Tibial artery (tissue), 4 donors: ENCODE measurements around the gene CD46.

ENCODE experiments used
- DNase-seq, 2 donors: peaks; one replicate each; pipeline ENCODE4 v3.0.0-alpha.2; 2019
- H3K27ac ChIP-seq, 2 donors: fragments of 200-600 bp; sonication (generic) in 1 of 2; 1 replicate in 1 of 2; 2 replicates in 1 of 2; pipeline ENCODE4 v1.5.1; 2018 to 2019; ENCODE audit warnings: mild to moderate bottlenecking in 1 of 2
- H3K27me3 ChIP-seq, 2 donors: fragments of 200-600 bp; sonication (generic) in 1 of 2; one replicate each; pipeline versions ENCODE4 v1.5.1 to v1.6.0; 2016 to 2019
- H3K36me3 ChIP-seq, 3 donors: fragments of 200-600 bp; sonication (generic) in 2 of 3; one replicate each; pipeline ENCODE4 v1.5.1; 2016 to 2019; ENCODE audit warnings: mild to moderate bottlenecking in 2 of 3
- H3K4me1 ChIP-seq, 4 donors: fragments of 200-600 bp; sonication (generic) in 2 of 4; 1 replicate in 3 of 4; 2 replicates in 1 of 4; pipeline ENCODE4 v1.5.1; 2016 to 2019
- H3K4me3 ChIP-seq, 2 donors: fragments of 200-600 bp; sonication (generic) in 1 of 2; 1 replicate in 1 of 2; 2 replicates in 1 of 2; pipeline ENCODE4 v1.5.1; 2018 to 2019; ENCODE audit warnings: mild to moderate bottlenecking in 2 of 2
- H3K9me3 ChIP-seq, 3 donors: fragments of 200-600 bp; sonication (generic) in 1 of 3; one replicate each; pipeline ENCODE4 v1.5.1; 2016 to 2019
- CTCF ChIP-seq, 2 experiments: fragments of 200-600 bp in 1 of 2; fragments of 450-650 bp in 1 of 2; IDR thresholded peaks; one replicate each; pipeline ENCODE4 v1.5.1; 2017 to 2019; ENCODE audit warnings: antibody characterized with exemption in 2 of 2, mild to moderate bottlenecking in 1 of 2, moderate library complexity in 1 of 2
- intact Hi-C: fragments of 100-400 bp; cut with DNase I; formaldehyde crosslinking; loops from one replicate; pipeline ENCODE4 v1.15.0; 2023; ENCODE audit warnings: low total_unique reads

Gene CD46

GRCh38 chr1:207797229-207797973 is 45.5 kb downstream of the CD46 start:
- H3K36me3 ChIP-seq: peaks cover 14 to 38% (median 34%) of the 10 kb centered on the region in 3 donors
- DNase-seq: peak; percentile 91 to 92

DNA sequence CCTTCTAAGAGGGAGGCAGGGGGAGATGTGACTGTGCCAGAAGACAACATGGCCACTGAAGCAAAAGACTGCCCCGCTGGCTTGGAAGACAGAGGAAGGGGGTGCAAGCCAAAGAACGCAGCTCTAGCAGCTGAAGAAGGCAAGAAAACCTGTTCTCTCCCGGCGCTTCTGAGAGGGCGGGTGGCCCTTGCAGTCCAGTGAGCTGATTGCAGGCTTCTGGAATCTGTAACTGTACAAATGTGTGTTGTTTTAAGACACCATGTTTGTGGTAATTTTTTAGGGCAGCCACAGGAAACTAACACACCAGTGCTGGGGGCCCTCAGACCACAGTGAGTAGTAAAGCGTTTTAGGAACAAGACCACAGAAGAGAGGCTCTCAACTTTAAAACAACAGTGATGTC is 47.0 kb downstream of the CD46 start:
- Histone ChIP-seq H3K9me3 (no peaks in the 10 kb centered on the region), H3K4me3 (no peak overlapping the region), H3K36me3 (peaks cover 16 to 49% (median 44%) of the 10 kb centered on the region in 3 donors), H3K4me1 (peaks cover 0 to 5% (median 1%) of the 10 kb centered on the region in 4 donors), H3K27ac (peak overlapping the region in 1 of 2 donors; percentile 14), H3K27me3 (no peaks in the 10 kb centered on the region)
- DNase-seq: peak in 1 of 2 donors; percentile 63
- intact Hi-C loops: no loop called here
- no peak for TF ChIP-seq CTCF (IDR thresholded peaks at IDR 0.05)

More at GRCh38 chr1:207797229-207797973, 45.5 kb downstream of the CD46 start:
- Histone ChIP-seq H3K9me3 (no peaks in the 10 kb centered on the region), H3K4me3 (no peak overlapping the region), H3K27me3 (no peaks in the 10 kb centered on the region), H3K27ac (peak overlapping the region in 1 of 2 donors; percentile 39), H3K4me1 (peaks cover 0 to 4% (median 0%) of the 10 kb centered on the region in 4 donors)
- TF ChIP-seq CTCF (IDR thresholded peaks at IDR 0.05): peak; percentile 76 to 81
- intact Hi-C loops: no loop called here

DNA sequence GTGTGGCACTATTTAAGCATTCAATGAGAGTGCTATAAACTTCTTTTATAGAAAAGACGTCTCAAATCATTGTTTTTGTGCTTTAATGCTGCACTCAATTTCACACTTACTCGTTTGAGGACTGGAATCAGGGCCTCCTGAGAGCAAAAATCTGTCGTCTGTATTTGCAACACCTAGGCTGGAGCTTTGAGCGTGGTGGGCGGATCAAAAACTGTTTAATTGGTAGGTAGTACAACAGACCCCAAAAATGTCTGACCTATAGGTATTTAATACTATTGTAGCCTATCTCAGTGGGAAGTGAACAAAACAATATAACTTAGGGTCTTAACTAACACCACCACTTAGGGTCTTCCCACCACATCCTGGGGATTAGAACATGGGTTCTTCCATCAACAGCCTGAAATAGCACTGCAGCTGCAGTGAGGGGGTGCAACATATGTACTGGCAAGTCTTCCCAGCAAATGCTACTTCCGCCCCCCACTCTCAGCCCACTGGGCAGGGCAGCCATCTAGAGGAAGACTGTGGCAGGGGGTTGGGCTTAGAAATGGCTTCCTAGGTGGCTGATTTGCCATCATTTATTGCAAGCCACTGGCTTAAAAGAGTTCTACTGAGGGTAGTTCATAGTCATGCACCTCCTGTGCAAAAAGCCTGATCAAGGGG is 48.3 kb downstream of the CD46 start:
- no peak for TF ChIP-seq CTCF (IDR thresholded peaks at IDR 0.05)
- peak in 1 of 2 donors; percentile 61 for DNase-seq
- Histone ChIP-seq H3K4me3 (no peak overlapping the region), H3K27me3 (no peaks in the 10 kb centered on the region), H3K36me3 (peaks cover 27 to 58% (median 49%) of the 10 kb centered on the region in 3 donors), H3K9me3 (no peaks in the 10 kb centered on the region), H3K4me1 (peaks cover 0 to 17% (median 5%) of the 10 kb centered on the region in 4 donors), H3K27ac (no peak overlapping the region)
- intact Hi-C loops: loop anchor here (5.0 to 10.0 kb wide), 2 partner anchors 425 to 547 kb away; no protein-coding TSS in a partner anchor

DNA sequence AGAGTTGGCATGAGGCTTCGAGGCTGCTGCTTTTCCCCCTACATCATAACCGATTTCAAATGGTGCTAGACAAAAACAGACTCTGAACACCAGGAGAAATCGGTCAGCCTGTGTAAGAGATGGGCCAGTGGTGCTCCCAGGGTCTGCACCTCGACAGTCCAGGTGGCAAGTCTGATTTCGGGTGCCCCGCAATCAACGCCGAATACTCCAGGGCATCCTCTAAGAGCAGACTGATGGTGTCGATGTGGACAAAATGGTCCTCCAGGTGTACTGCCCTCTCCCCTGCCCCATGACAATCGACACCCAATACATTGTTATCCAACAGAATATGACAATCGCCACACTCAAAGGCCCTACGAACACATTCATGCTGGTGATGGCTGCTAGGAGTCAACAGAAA is 50.0 kb downstream of the CD46 start:
- Histone ChIP-seq H3K9me3 (no peaks in the 10 kb centered on the region), H3K4me1 (peaks cover 0 to 34% (median 21%) of the 10 kb centered on the region in 4 donors), H3K36me3 (peaks cover 42 to 75% (median 62%) of the 10 kb centered on the region in 3 donors), H3K27me3 (no peaks in the 10 kb centered on the region), H3K4me3 (no peak overlapping the region), H3K27ac (no peak overlapping the region)
- TF ChIP-seq CTCF (IDR thresholded peaks at IDR 0.05): no peak
- peak; percentile 24 to 64 for DNase-seq
- intact Hi-C loops: loop anchor here (5.0 to 10.0 kb wide), 2 partner anchors 423 to 545 kb away; no protein-coding TSS in a partner anchor

DNA sequence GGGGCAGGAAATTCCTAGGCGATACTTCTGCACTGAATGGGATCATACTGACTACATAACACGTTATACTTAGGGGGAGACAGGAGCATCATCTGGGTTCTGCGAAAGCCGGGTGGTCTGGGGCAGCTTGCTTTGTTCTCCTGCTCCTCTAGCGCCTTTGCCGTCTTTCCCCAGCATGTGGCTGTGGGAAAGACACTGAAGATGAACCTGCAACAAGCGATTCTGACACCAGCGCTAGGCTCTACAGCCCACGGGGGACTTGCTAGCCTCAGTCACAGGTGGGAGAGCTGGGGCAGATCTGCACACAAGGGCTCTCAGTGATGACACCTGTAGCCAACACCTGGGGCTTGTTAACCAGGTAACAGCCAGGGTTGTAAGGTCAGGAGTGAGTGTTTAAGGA is 51.8 kb downstream of the CD46 start:
- Histone ChIP-seq H3K27me3 (no peaks in the 10 kb centered on the region), H3K4me3 (no peak overlapping the region), H3K36me3 (peaks cover 59 to 93% (median 80%) of the 10 kb centered on the region in 3 donors), H3K9me3 (no peaks in the 10 kb centered on the region), H3K27ac (peak overlapping the region; percentile 85 to 100), H3K4me1 (peaks cover 0 to 49% (median 39%) of the 10 kb centered on the region in 4 donors)
- intact Hi-C loops: loop anchor here (5.0 to 10.0 kb wide), 2 partner anchors 421 to 544 kb away; no protein-coding TSS in a partner anchor
- no peak for TF ChIP-seq CTCF (IDR thresholded peaks at IDR 0.05)
- peak in 1 of 2 donors; percentile 54 for DNase-seq
